Ascending aorta (tissue), 2 donors: ENCODE measurements around the gene SAP30L. TPM values are rescaled to one million over a fixed set of nuclear protein-coding genes. Genes with fewer than 3 reads are reported as not detected.

Experiments
- DNase-seq, 2 donors: peaks; one replicate each; pipeline ENCODE4 v3.0.0-alpha.2; 2019; ENCODE audit warnings: low spot score in 2 of 2
- H3K27ac ChIP-seq, 2 donors: fragments of 200-600 bp; sonication (generic); one replicate each; pipeline ENCODE4 v1.5.1; 2016 to 2017; ENCODE audit warnings: mild to moderate bottlenecking in 1 of 2
- H3K27me3 ChIP-seq: fragments of 200-600 bp; sonication (generic); one replicate; pipeline ENCODE4 v1.5.1; 2017
- H3K36me3 ChIP-seq, 2 donors: fragments of 200-600 bp; sonication (generic); one replicate each; pipeline ENCODE4 v1.5.1; 2016
- H3K4me1 ChIP-seq, 2 donors: fragments of 200-600 bp; sonication (generic); one replicate each; pipeline ENCODE4 v1.5.1; 2016 to 2017; ENCODE audit warnings: mild to moderate bottlenecking in 1 of 2
- H3K4me3 ChIP-seq, 2 donors: fragments of 200-600 bp; sonication (generic); one replicate each; pipeline ENCODE4 v1.5.1; 2016 to 2017; ENCODE audit warnings: mild to moderate bottlenecking in 1 of 2
- H3K9me3 ChIP-seq, 2 donors: fragments of 200-600 bp; sonication (generic); one replicate each; pipeline ENCODE4 v1.5.1; 2016
- CTCF ChIP-seq, 3 experiments: fragments of 200-600 bp in 2 of 3; fragments of 450-650 bp in 1 of 3; sonication (generic) in 2 of 3; IDR thresholded peaks; one replicate each; pipeline ENCODE4 v1.5.1; 2016 to 2019; ENCODE audit warnings: antibody characterized with exemption in 3 of 3, mild to moderate bottlenecking in 1 of 3, moderate library complexity in 1 of 3
- intact Hi-C: fragments of 100-400 bp; cut with DNase I; formaldehyde crosslinking; loops from one replicate; pipeline ENCODE4 v1.15.1; 2023
- total RNA-seq: library from RNA; depleted of rRNA; stranded (reverse); fragments of >200 nt; gene quantifications from one replicate; pipeline ENCODE4 v1.1.0, GENCODE V29; 2016

The SAP30L gene
- total RNA-seq, 1 donor from 2014 or later = 36.5 TPM

GRCh38 chr5:154506049-154506715 lies 60.4 kb downstream of the SAP30L start:
- Histone ChIP-seq H3K9me3 (no peaks in the 10 kb centered on the region), H3K4me3 (no peak overlapping the region), H3K27ac (no peak overlapping the region), H3K4me1 (no peaks in the 10 kb centered on the region), H3K36me3 (no peaks in the 10 kb centered on the region), H3K27me3 (no peaks in the 10 kb centered on the region)
- intact Hi-C loops = no loop called here
- TF ChIP-seq CTCF (IDR thresholded peaks at IDR 0.05) = no peak
- DNase-seq = no peak

GRCh38 chr5:154506716-154507080 lies 60.9 kb downstream of the SAP30L start:
- no peak overlapping the region for H3K27ac ChIP-seq
- H3K4me3 ChIP-seq = no peak overlapping the region
- no peaks in the 10 kb centered on the region for H3K9me3 ChIP-seq
- no peak for TF ChIP-seq CTCF (IDR thresholded peaks at IDR 0.05)
- intact Hi-C loops = no loop called here
- H3K4me1 ChIP-seq = no peaks in the 10 kb centered on the region
- H3K27me3 ChIP-seq = no peaks in the 10 kb centered on the region
- H3K36me3 ChIP-seq = no peaks in the 10 kb centered on the region
- no peak for DNase-seq

- H3K4me1 ChIP-seq = no peaks in the 10 kb centered on the region
Observed at GRCh38 chr5:154508114-154508513, 62.3 kb downstream of the SAP30L start.

GRCh38 chr5:154509784-154510555 lies 64.2 kb downstream of the SAP30L start:
- no peaks in the 10 kb centered on the region for H3K27me3 ChIP-seq
- intact Hi-C loops = no loop called here
- TF ChIP-seq CTCF (IDR thresholded peaks at IDR 0.05) = no peak

More at GRCh38 chr5:154508114-154508513, 62.3 kb downstream of the SAP30L start:
- H3K27me3 ChIP-seq = no peaks in the 10 kb centered on the region
- TF ChIP-seq CTCF (IDR thresholded peaks at IDR 0.05) = no peak
- no peaks in the 10 kb centered on the region for H3K36me3 ChIP-seq
- no peak for DNase-seq
- no peaks in the 10 kb centered on the region for H3K9me3 ChIP-seq
- H3K27ac ChIP-seq = no peak overlapping the region
- H3K4me3 ChIP-seq = no peak overlapping the region
- intact Hi-C loops = no loop called here

More at GRCh38 chr5:154509784-154510555, 64.2 kb downstream of the SAP30L start:
- no peaks in the 10 kb centered on the region for H3K4me1 ChIP-seq
- H3K9me3 ChIP-seq = no peaks in the 10 kb centered on the region
- no peak overlapping the region for H3K27ac ChIP-seq
- H3K4me3 ChIP-seq = no peak overlapping the region
- no peaks in the 10 kb centered on the region for H3K36me3 ChIP-seq
- DNase-seq = no peak

Other genes starting within 250 kb of the SAP30L start
- not detected for gene HAND1, start 32.2 kb downstream of the SAP30L start, total RNA-seq